NCI-H2081 (cell line): ENCODE measurements around the gene TTC38.

Experiments
- DNase-seq, 2 experiments: peaks; one replicate each; lab custom pipeline; 2025; lab: John Stamatoyannopoulos, UW

The TTC38 gene

GRCh38 chr22:46278656-46279645 is 11.1 kb downstream of the TTC38 start:
- no peak for DNase-seq

DNA sequence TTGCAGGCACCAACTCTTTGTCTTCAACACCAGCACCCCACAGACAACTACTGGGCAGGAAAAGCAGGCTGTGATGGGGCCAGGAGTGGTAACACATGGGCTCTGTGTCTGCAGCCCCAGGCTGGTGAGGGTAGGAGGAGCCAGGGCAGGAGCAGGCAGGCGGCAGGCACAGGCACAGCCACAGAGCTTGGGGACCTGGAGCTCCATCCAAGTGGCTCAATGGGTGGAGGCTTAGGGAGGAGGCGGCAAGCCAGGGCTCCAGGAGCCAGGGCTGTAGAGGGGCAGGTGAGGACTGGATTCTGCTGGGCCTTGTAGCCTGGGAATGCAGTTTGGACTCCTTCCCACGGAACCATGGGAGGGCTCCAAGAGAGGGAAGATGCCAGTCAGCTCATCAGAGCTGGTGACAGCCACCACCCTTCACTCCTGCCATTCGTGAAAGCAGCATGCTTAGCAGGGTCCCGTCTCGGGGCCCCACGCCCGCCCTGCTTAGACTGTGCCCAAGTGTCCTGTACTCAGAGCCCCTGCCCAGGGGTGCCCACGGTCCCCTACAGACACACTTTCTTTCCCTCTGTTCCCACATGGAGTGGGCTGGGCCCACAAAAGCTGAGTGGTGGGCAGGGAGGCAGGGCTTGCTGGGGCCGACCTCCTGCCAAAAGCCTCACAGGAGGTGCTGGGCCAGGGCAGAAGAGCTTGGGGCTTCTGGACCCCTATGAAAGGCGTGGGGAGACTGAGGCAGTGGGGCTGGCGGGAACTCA is 12.4 kb downstream of the TTC38 start:
- DNase-seq = no peak

DNA sequence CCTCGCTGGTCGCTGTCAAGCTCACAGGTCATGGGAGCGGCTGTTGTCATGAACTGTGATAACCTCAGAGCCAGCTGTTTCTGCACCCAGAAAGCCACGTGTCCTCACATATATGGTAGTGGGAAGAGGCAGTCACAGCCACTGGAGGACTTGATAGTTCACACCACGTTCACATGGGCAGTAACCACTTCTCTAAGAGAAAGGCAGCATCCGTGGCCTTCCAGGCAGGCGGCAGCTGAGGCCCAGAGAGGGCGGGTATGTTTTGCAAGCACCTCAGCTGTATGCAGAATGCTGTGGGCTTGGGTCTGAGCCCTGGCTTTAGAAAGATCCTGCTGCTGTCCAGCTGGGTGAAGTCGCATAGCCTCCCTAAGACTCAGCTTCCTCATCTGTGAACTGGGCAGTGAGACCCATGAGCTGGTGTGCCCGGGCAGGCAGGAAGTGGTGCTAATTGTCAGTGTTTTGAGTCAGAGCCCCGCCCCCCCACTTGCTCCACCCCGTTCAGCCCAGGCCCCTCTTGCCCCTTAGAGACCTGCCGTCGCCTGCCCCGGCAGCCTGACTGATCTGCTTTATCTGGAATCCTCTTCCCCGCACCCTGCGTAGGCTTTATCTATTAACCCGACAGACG is 13.3 kb downstream of the TTC38 start:
- no peak for DNase-seq

DNA sequence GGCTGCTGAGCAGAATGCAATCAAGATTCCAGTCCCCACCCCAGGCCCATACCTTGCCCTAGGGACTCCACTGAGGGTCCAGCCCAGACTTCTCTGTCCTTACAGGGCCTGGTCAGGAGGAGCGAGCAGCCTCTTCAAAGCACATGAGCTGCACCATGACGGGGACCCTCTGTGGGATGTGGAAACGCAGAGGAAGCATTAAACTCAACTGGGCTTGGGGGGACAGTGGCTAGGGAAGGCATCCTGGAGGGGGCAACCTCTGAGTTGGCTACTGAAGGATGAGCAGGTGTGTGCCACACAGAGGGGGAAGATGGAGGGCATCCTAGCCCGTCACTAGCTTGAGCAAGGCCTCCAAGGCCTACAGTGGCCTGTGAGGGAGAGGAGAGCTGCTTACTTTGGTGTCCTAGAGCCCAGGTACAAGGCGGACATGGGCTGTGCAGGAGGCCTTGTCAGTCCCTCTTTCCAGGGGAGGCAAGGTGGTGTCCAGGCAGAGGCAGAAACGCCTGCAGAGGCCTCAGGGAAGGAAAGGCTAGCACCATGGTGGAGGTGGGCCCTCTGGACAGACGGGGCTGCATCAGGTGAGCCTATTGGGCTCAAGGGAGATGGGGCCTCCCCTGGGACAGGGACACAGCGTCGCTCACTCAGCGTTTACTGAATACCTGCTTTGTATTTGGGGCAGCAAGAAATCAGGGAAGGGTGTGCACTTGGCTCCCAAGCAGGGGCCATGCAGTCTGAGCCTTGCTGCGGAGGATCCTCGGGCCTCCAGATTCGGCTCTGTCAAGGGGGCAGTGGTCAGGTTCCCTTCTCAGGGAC is 14.3 kb downstream of the TTC38 start:
- DNase-seq = no peak

- no peak for DNase-seq
These were observed 18.2 kb downstream of the TTC38 start for GRCh38 chr22:46286006-46286405.

- DNase-seq = no peak
These were observed 19.4 kb downstream of the TTC38 start for GRCh38 chr22:46286941-46287872.

DNA sequence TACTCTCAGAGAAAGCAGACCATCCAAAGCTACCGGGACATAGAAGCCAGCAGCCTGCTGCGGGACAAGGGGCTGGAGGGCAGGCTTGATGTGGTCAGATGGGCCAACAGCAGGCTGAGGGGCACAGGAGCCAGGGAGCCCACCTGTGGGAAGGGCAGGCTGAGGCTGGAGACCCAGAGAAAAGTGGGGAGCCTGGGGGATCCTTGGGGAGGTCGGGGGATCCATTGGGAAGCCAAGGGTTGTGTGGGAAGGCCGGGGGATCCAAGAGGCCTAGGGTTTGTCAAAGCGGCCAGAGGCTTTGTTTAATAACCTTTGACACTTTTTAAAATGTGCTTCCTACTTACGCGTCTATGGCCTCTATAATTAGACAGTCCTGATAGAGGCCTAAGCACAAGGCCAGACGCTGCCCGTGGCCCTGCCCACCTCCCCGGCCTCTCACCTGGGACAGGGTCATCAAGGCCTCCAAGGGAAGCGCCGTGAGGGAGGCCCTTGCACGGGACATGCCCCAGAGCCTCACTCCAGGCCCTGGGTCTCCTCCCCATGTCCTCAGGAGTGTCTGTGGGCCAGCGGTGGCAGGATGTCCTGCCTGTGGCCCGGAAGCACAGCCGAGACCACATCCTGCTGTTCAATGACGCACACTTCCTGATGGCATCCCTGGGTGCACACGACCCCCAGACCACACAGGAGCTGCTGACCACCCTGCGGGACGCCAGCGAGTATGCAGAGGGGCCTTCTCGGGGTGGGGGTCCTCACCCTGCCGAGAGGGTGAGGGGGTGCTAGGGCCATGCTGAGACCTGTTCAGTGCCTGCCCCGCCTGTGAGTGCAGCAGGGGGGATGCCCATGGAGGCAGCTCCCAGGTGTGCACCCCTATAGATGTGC is 20.3 kb downstream of the TTC38 start:
- DNase-seq = no peak

DNA sequence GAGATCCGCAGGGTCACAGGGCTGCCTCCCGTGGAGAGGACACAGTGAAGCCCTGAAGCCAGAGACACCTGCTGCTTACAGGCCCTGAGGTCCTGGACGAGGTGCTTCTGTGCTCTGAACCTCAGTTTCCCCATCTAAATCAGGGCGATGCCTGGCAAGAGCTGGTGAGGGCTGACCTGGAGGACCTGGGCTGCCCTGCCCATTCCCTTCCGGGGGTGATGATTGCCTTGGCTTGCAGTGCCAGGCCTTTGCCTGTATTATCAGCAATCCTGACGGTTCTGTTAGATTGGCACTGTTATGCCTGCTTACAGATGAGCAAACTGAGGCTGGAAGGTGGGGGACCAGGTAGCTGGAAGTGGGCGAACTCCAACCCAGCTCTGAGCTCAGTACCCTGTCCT is 21.0 kb downstream of the TTC38 start:
- no peak for DNase-seq

DNA sequence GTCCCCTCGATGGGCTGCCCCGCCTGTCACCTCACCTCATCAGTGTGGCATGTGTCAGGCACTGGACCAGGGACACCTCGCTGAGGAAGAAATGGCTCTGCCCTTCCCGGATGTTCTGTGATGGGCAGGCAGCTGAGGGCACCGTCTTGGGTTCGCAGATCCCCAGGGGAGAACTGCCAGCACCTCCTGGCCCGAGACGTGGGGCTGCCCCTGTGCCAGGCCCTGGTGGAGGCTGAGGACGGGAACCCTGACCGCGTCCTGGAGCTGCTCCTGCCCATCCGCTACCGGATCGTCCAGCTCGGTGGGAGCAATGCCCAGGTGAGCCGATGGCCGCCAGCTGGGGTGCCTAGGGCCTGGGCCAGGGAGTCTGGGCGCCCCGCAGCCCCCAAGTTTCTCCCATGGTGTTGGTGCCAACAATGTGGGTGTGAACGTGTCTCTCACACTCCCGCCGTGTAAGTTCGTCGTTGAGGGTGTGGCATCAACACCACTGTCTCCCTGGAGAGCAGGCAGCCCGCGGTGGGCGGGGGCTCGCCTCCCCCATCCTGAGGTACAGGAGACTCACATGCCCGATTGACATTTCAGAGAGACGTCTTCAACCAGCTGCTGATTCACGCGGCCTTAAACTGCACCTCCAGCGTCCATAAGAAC is 21.6 kb downstream of the TTC38 start:
- DNase-seq = no peak

GRCh38 chr22:46290121-46290842 is 22.5 kb downstream of the TTC38 start:
- DNase-seq = peak in 1 of 2 experiments; percentile 9

- DNase-seq = peak; percentile 21 to 83
These were observed 23.3 kb downstream of the TTC38 start for GRCh38 chr22:46290843-46291785.

GRCh38 chr22:46292173-46292572 is 24.4 kb downstream of the TTC38 start:
- DNase-seq = no peak

DNA sequence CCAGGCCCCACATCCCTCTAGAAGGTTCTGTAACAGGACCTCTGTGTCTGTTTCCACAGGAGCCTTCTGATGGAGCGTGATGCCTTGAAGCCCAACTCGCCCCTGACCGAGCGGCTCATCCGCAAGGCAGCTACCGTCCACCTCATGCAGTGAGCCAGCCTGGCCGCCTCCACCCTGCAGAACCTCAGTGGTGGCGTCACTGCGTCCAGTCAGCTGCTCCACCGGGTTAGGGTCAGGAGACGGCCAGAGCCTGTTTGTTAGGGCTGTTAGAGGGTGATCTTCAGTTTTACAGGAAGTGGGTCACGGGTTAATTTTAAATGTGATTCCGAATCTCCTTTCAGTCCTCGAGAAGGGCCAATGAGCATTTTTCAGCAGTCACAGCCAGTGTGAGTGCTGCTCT is 24.9 kb downstream of the TTC38 start:
- no peak for DNase-seq

- DNase-seq = no peak
These were observed 25.9 kb downstream of the TTC38 start for GRCh38 chr22:46293577-46294260.

GRCh38 chr22:46294784-46295183 is 27.0 kb downstream of the TTC38 start:
- DNase-seq = no peak

GRCh38 chr22:46295277-46295971 is 27.6 kb downstream of the TTC38 start:
- no peak for DNase-seq
